ENCODE measurements around the gene RPS5.
A peak's percentile ranks its signal among the peaks of the same experiment; 100 is the strongest.

RPS5 gene

GRCh38 chr19:58352760-58353671 lies 34.1 kb upstream of the RPS5 start, which contains the start of gene A1BG:
Gene A1BG, minus strand, starts transcription at chr19:58353492. Its CDS starts 55 bp downstream, at chr19:58353437.
- Mint-ChIP-seq H3K27me3 (ENCODE audit: low read depth, poor library complexity) (peaks cover 4% of the 10 kb centered on the region), H3K36me3 (ENCODE audit: low read depth) (peaks cover 16% of the 10 kb centered on the region), H3K4me1 (peaks cover 35% of the 10 kb centered on the region), H3K9me3 (no peaks in the 10 kb centered on the region), H3K27ac (peak within 1 kb of the TSS; percentile 6), H3K4me3 (no peak within 1 kb of the TSS)
- TF ChIP-seq CTCF (IDR thresholded peaks at IDR 0.05), result no peak
- DNase-seq, result no peak

GRCh38 chr19:58353717-58354477 lies 33.2 kb upstream of the RPS5 start:
- Mint-ChIP-seq H3K27ac (no peak overlapping the region), H3K4me1 (peaks cover 26% of the 10 kb centered on the region), H3K4me3 (no peak overlapping the region), H3K36me3 (ENCODE audit: low read depth) (peaks cover 16% of the 10 kb centered on the region), H3K9me3 (no peaks in the 10 kb centered on the region), H3K27me3 (ENCODE audit: low read depth, poor library complexity) (peaks cover 4% of the 10 kb centered on the region)
- TF ChIP-seq CTCF (IDR thresholded peaks at IDR 0.05), result no peak
- DNase-seq, result peak; percentile 27

- H3K27me3 Mint-ChIP-seq (ENCODE audit: low read depth, poor library complexity), result peaks cover 5% of the 10 kb centered on the region
- DNase-seq, result no peak
Observed at GRCh38 chr19:58354478-58355030, 32.5 kb upstream of the RPS5 start.

GRCh38 chr19:58355215-58355796 lies 31.8 kb upstream of the RPS5 start:
- Mint-ChIP-seq H3K36me3 (ENCODE audit: low read depth) (peaks cover 11% of the 10 kb centered on the region), H3K27me3 (ENCODE audit: low read depth, poor library complexity) (peaks cover 4% of the 10 kb centered on the region), H3K4me3 (no peak overlapping the region), H3K4me1 (peaks cover 24% of the 10 kb centered on the region), H3K27ac (no peak overlapping the region), H3K9me3 (no peaks in the 10 kb centered on the region)
- TF ChIP-seq CTCF (IDR thresholded peaks at IDR 0.05), result no peak
- DNase-seq, result no peak

More at GRCh38 chr19:58354478-58355030, 32.5 kb upstream of the RPS5 start:
- Mint-ChIP-seq H3K9me3 (no peaks in the 10 kb centered on the region), H3K36me3 (ENCODE audit: low read depth) (peaks cover 14% of the 10 kb centered on the region), H3K27ac (no peak overlapping the region), H3K4me1 (peaks cover 22% of the 10 kb centered on the region), H3K4me3 (no peak overlapping the region)
- TF ChIP-seq CTCF (IDR thresholded peaks at IDR 0.05), result no peak

GRCh38 chr19:58355908-58356765 lies 30.9 kb upstream of the RPS5 start:
- Mint-ChIP-seq H3K27ac (no peak overlapping the region), H3K27me3 (ENCODE audit: low read depth, poor library complexity) (peaks cover 4% of the 10 kb centered on the region), H3K4me1 (peaks cover 27% of the 10 kb centered on the region), H3K9me3 (no peaks in the 10 kb centered on the region), H3K36me3 (ENCODE audit: low read depth) (peaks cover 11% of the 10 kb centered on the region), H3K4me3 (no peak overlapping the region)
- TF ChIP-seq CTCF (IDR thresholded peaks at IDR 0.05), result no peak
- DNase-seq, result no peak
